ENCODE results near the gene PCBP2. TPM values are rescaled to one million over a fixed set of nuclear protein-coding genes. Genes with fewer than 3 reads are reported as not detected.

Gene PCBP2
- total and polyA plus RNA-seq, 2 of the 4 experiments (the other 2 are of a cell fraction) = 190 to 586 TPM

DNA sequence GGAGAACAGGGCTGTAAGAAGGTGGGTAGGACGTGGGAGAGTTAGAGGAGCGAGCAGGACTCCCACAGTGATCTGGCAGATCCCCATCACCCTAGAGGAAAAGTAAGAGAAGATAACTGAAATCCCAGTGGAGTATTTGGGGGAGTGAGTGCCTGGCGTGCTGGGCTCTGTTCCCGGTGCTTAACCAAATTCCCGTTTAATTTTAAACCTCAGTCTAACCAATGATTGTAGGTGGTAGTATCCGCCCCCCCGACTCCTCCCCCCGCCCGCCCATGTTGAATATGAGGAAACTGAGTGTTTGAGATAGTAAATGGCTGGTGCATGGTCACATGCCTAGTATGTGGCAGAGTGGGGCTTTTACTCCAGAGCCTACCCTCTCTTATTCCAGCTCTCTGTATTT, 50.4 kb downstream of the PCBP2 start:
- Histone ChIP-seq H2BK20ac (ENCODE audit: low read depth, low read length) (no peak overlapping the region), H3K23ac (ENCODE audit: low read depth, low read length) (peak overlapping the region; percentile 70; the same call in 1 of the 2 replicates), H3K4ac (ENCODE audit: low read depth, low read length) (peak overlapping the region; percentile 98), H2BK5ac (ENCODE audit: low read depth, low read length, poor library complexity, severe bottlenecking) (no peak overlapping the region), H3K9ac (ENCODE audit: low read depth, low read length) (peak overlapping the region; percentile 89), H2AK9ac (replicated peaks; ENCODE audit: low read depth, low read length, poor library complexity) (peak overlapping the region; percentile 92), H3K56ac (ENCODE audit: extremely low read depth, insufficient read depth, low read length) (no peak overlapping the region), H2AFZ (replicated peaks; ENCODE audit: low read length, poor library complexity) (no peak overlapping the region), H3K4me3 (ENCODE audit: insufficient read depth, low read depth, low read length) (no peak overlapping the region), H2BK120ac (ENCODE audit: low read depth, low read length) (no peak overlapping the region), H3K14ac (replicated peaks; ENCODE audit: low read depth, low read length) (0 out of 2 replicates have a peak overlapping the region, but pooled peaks have one; percentile 93), H2BK15ac (ENCODE audit: low read depth, low read length) (0 out of 3 replicates have a peak overlapping the region, but pooled peaks have one; percentile 17), H3K79me1 (ENCODE audit: low read depth in 1 of 2, low read length in 2 of 2) (peaks cover 22 to 68% of the 10 kb centered on the region in 2 experiments; a peak in 3 of 4 replicates), H4K20me1 (ENCODE audit: insufficient read depth, low read length) (peaks cover 3% of the 10 kb centered on the region), H2AK5ac (ENCODE audit: low read depth, low read length) (0 out of 2 replicates have a peak overlapping the region, but pooled peaks have one; percentile 93), H4K8ac (ENCODE audit: low read depth in 2 of 2, low read length in 2 of 2) (peak overlapping the region; percentile 97 to 100; a peak in 2 of 4 replicates), H3K9me3 (ENCODE audit: control insufficient read depth, insufficient read depth, low read length) (no peaks in the 10 kb centered on the region), H3K27me3 (ENCODE audit: control insufficient read depth, insufficient read depth, low read length) (no peaks in the 10 kb centered on the region), H3K36me3 (ENCODE audit: control insufficient read depth, insufficient read depth, low read length) (peaks cover 29% of the 10 kb centered on the region), H4K91ac (ENCODE audit: insufficient read depth, low read depth, low read length) (peak overlapping the region; percentile 98; the same call in 1 of the 2 replicates), H3K9me1 (ENCODE audit: insufficient read depth, low read length) (peaks cover 23% of the 10 kb centered on the region), H3K27ac (ENCODE audit: insufficient read depth, low read length) (peak overlapping the region; percentile 96; the same call in 1 of the 2 replicates), H3K18ac (ENCODE audit: low read depth, low read length) (no peak overlapping the region), H3K4me1 (ENCODE audit: control insufficient read depth, insufficient read depth, low read length) (peaks cover 10% of the 10 kb centered on the region), H3K4me2 (ENCODE audit: low read depth, low read length) (peak overlapping the region; percentile 90; the same call in 1 of the 2 replicates), H4K5ac (ENCODE audit: low read depth, low read length) (no peak overlapping the region; the same call in 1 of the 2 replicates)
- BruUV-seq (replicated peaks) = no TSS peak
- ChIA-PET CTCF (no interaction called here), POLR2A (ENCODE audit: unreplicated experiment) (no interaction called here)
- no CpG with 5 or more reads among the region's 9 CpGs for WGBS, 2 experiments (ENCODE audit: extremely low coverage in 2 of 2, insufficient read length in 1 of 2)
- ATAC-seq (ENCODE audit: low read depth) = no peak
- no peak for DNase-seq
- TF ChIP-seq RAD21 (IDR thresholded peaks at IDR 0.05; ENCODE audit: low read length) = no peak
- no peak for TF ChIP-seq ELK1 (IDR thresholded peaks at IDR 0.05; ENCODE audit: borderline replicate concordance, low read depth, low read length)
- TF ChIP-seq, protein P1, sequence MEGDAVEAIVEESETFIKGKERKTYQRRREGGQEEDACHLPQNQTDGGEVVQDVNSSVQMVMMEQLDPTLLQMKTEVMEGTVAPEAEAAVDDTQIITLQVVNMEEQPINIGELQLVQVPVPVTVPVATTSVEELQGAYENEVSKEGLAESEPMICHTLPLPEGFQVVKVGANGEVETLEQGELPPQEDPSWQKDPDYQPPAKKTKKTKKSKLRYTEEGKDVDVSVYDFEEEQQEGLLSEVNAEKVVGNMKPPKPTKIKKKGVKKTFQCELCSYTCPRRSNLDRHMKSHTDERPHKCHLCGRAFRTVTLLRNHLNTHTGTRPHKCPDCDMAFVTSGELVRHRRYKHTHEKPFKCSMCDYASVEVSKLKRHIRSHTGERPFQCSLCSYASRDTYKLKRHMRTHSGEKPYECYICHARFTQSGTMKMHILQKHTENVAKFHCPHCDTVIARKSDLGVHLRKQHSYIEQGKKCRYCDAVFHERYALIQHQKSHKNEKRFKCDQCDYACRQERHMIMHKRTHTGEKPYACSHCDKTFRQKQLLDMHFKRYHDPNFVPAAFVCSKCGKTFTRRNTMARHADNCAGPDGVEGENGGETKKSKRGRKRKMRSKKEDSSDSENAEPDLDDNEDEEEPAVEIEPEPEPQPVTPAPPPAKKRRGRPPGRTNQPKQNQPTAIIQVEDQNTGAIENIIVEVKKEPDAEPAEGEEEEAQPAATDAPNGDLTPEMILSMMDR (conservative IDR thresholded peaks at IDR 0.05; ENCODE audit: low read depth, low read length) = no peak
- no peak for TF ChIP-seq BHLHE40 (IDR thresholded peaks at IDR 0.05; ENCODE audit: low read depth, low read length)
- no peak for TF ChIP-seq USF2 (IDR thresholded peaks at IDR 0.05; ENCODE audit: low read depth, low read length)
- TF ChIP-seq MAZ (IDR thresholded peaks at IDR 0.05; ENCODE audit: borderline replicate concordance, low read depth, low read length) = no peak
- no peak for TF ChIP-seq MAFK (IDR thresholded peaks at IDR 0.05; ENCODE audit: low read depth, low read length)
- in situ Hi-C loops (cut with MboI; ENCODE audit: low sequenced_read_pairs) = loop anchor here (10.0 kb wide), 1 partner anchor 178 kb away; the partner anchor contains the start of gene AAAS
- dilution Hi-C loops (cut with HindIII; ENCODE audit: low sequenced_read_pairs, unreplicated experiment) = no loop called here
- intact Hi-C loops (cut with micrococcal nuclease) = loop anchor here (5.0 kb wide), 1 partner anchor 50 kb away; the partner anchor contains the start of gene PCBP2

All from IMR-90 (cell line).